ENCODE data around the gene WASF3.
A peak's percentile ranks its signal among the peaks of the same experiment; 100 is the strongest.
"Not testable (repeated sequence)": the region's sequence is repeated elsewhere in the genome, so short reads cannot be mapped to it uniquely, and the experiment has no call there.

WASF3 gene

GRCh38 chr13:26721251-26722121, 164.0 kb downstream of the WASF3 start:
- peak in 1 of 4 experiments; percentile 8 for DNase-seq

GRCh38 chr13:26722321-26722720, 164.8 kb downstream of the WASF3 start:
- DNase-seq, result no peak

GRCh38 chr13:26723620-26724019, 166.1 kb downstream of the WASF3 start:
- not testable (repeated sequence) for DNase-seq

- DNase-seq, result no peak
Observed at GRCh38 chr13:26726684-26727083, 169.2 kb downstream of the WASF3 start.

- DNase-seq, result no peak
Observed at GRCh38 chr13:26727122-26727521, 169.6 kb downstream of the WASF3 start.

- DNase-seq, result no peak
Observed at GRCh38 chr13:26727633-26728032, 170.2 kb downstream of the WASF3 start.

GRCh38 chr13:26735677-26736076, 178.2 kb downstream of the WASF3 start:
- DNase-seq, result no peak
